GM12865 (cell line): ENCODE data around the gene TBCD.

ENCODE experiments used
- DNase-seq: peaks from one replicate; pipeline ENCODE4 v3.0.0; 2010; ENCODE audit warnings: low read depth
- H3K4me3 ChIP-seq: 2 replicates; pipeline ENCODE4 v1.5.1; 2011; ENCODE audit warnings: mild to moderate bottlenecking, low read depth, low read length, control low read depth
- CTCF ChIP-seq: IDR thresholded peaks from 2 replicates; pipeline ENCODE4 v1.5.1; 2011; ENCODE audit warnings: low read length, control low read depth, low read depth, inconsistent platforms; ENCODE audit not compliant: insufficient read depth; ENCODE audit errors: missing control alignments

TBCD gene

GRCh38 chr17:82830249-82830661, 78.4 kb downstream of the TBCD start:
- no peak for DNase-seq
- no peak for TF ChIP-seq CTCF
- no peak overlapping the region for H3K4me3 ChIP-seq

GRCh38 chr17:82831041-82831817, 79.4 kb downstream of the TBCD start:
- no peak for DNase-seq
- TF ChIP-seq CTCF = no peak
- no peak overlapping the region for H3K4me3 ChIP-seq

- no peak for DNase-seq
- TF ChIP-seq CTCF = no peak
- no peak overlapping the region for H3K4me3 ChIP-seq
Measured at GRCh38 chr17:82831818-82832200, 79.9 kb downstream of the TBCD start.

- no peak for DNase-seq
- no peak for TF ChIP-seq CTCF
- no peak overlapping the region for H3K4me3 ChIP-seq
Measured at GRCh38 chr17:82832411-82832810, 80.5 kb downstream of the TBCD start.

GRCh38 chr17:82832881-82833475, 81.1 kb downstream of the TBCD start:
- TF ChIP-seq CTCF = no peak
- H3K4me3 ChIP-seq = no peak overlapping the region
- DNase-seq = no peak

GRCh38 chr17:82835122-82835521, 83.3 kb downstream of the TBCD start:
- DNase-seq = no peak
- TF ChIP-seq CTCF = no peak
- H3K4me3 ChIP-seq = no peak overlapping the region
